Brain microvascular endothelial cell (primary cell): ENCODE measurements around the gene HEXD.

Experiments used
- DNase-seq: peaks from one replicate; pipeline ENCODE4 v3.0.0-alpha.2; 2020
- H3K27ac ChIP-seq: fragments of 250-450 bp; sonication (Bioruptor Pico); 2 replicates; pipeline ENCODE4 v1.5.1; 2020; ENCODE audit warnings: mild to moderate bottlenecking, moderate library complexity
- H3K27me3 ChIP-seq: fragments of 250-450 bp; sonication (Bioruptor Pico); replicated peaks from 2 replicates; pipeline ENCODE4 v1.5.1; 2020; ENCODE audit warnings: mild to moderate bottlenecking
- H3K36me3 ChIP-seq: fragments of 250-450 bp; sonication (Bioruptor Pico); replicated peaks from 2 replicates; pipeline ENCODE4 v1.5.1; 2020; ENCODE audit warnings: mild to moderate bottlenecking
- H3K4me3 ChIP-seq: 2 replicates; pipeline ENCODE4 v1.5.1; 2011; ENCODE audit warnings: low read depth, mild to moderate bottlenecking, control low read depth, low read length, moderate library complexity
- CTCF ChIP-seq: IDR thresholded peaks from 2 replicates; pipeline ENCODE4 v1.5.1; 2011; ENCODE audit warnings: low read depth, mild to moderate bottlenecking, moderate library complexity, low read length, control low read depth, inconsistent platforms; ENCODE audit errors: missing control alignments
- in situ Hi-C: cut with HindIII; loops from 2 replicates; pipeline ENCODE4 v1.10.0; 2017; ENCODE audit warnings: low sequenced_read_pairs, low pct_ligation_motif_present

HEXD gene

GRCh38 chr17:82415336-82415735 is 2.8 kb upstream of the HEXD start:
- no peaks in the 10 kb centered on the region for H3K27me3 ChIP-seq
- H3K4me3 ChIP-seq, result no peak overlapping the region
- no peaks in the 10 kb centered on the region for H3K36me3 ChIP-seq
- in situ Hi-C loops, result loop anchor here (10.0 kb wide), 1 partner anchor 71 kb away; no protein-coding TSS in a partner anchor
- TF ChIP-seq CTCF, result no peak
- no peak overlapping the region for H3K27ac ChIP-seq
- DNase-seq, result no peak

DNA sequence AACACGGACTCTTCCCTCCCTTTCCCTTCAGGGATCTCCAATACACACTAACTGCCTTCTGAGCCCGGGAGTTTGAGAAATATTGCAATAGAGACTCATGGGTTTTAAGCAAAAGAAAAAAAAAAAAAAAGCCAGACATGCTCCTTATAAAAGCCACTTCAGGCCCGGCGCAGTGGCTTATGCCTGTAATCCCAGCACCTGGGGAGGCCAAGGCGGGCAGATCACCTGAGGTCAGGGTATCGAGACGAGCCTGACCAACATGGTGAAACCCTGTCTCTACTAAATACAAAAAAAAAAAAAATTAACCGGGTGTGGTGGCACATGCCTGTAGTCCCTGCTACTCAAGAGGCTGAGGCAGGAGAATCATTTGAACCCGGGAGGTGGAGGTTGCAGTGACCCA is 2.4 kb upstream of the HEXD start:
- in situ Hi-C loops, result loop anchor here (10.0 kb wide), 1 partner anchor 71 kb away; no protein-coding TSS in a partner anchor
- Histone ChIP-seq H3K4me3 (no peak overlapping the region), H3K36me3 (no peaks in the 10 kb centered on the region), H3K27ac (no peak overlapping the region), H3K27me3 (no peaks in the 10 kb centered on the region)
- no peak for DNase-seq
- TF ChIP-seq CTCF, result no peak

DNA sequence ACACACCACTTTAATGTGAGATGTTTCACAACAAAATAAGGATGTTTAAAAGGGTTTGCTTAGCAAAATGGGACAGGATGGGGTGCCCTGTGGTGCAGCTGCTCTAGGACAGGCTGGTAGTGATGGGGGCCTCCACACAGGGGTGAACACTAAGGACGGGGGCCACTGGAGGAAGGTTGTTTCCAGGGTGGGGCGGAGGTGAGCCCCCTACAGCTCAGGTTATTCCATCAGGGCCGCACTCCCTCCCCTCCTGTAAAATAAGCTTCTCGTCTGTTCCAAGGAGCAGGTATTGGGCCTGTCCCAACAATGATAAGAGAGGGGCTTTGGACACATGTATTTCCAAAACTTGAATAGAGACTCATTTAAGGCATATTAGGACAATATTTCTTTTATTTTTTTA is 1.9 kb upstream of the HEXD start:
- no peaks in the 10 kb centered on the region for H3K27me3 ChIP-seq
- no peaks in the 10 kb centered on the region for H3K36me3 ChIP-seq
- TF ChIP-seq CTCF, result no peak
- in situ Hi-C loops, result loop anchor here (10.0 kb wide), 1 partner anchor 71 kb away; no protein-coding TSS in a partner anchor
- no peak overlapping the region for H3K27ac ChIP-seq
- no peak overlapping the region for H3K4me3 ChIP-seq
- no peak for DNase-seq

GRCh38 chr17:82416771-82417170 is 1.4 kb upstream of the HEXD start:
- H3K4me3 ChIP-seq, result no peak overlapping the region
- TF ChIP-seq CTCF, result peak; percentile 40
- H3K27ac ChIP-seq, result no peak overlapping the region
- H3K27me3 ChIP-seq, result no peaks in the 10 kb centered on the region
- DNase-seq, result no peak
- in situ Hi-C loops, result loop anchor here (10.0 kb wide), 1 partner anchor 72 kb away; no protein-coding TSS in a partner anchor
- H3K36me3 ChIP-seq, result no peaks in the 10 kb centered on the region

GRCh38 chr17:82419540-82419939 is 1.4 kb downstream of the HEXD start:
- DNase-seq, result no peak
- Histone ChIP-seq H3K36me3 (no peaks in the 10 kb centered on the region), H3K4me3 (no peak overlapping the region), H3K27ac (no peak overlapping the region), H3K27me3 (no peaks in the 10 kb centered on the region)
- in situ Hi-C loops, result loop anchor here (10.0 kb wide), 1 partner anchor 75 kb away; no protein-coding TSS in a partner anchor
- TF ChIP-seq CTCF, result no peak
